Ishikawa (cell line): ENCODE measurements around the gene SMC6.

ENCODE experiments used
- CREB1 ChIP-seq: IDR thresholded peaks from 2 replicates; pipeline ENCODE4 v1.6.1; 2012; ENCODE audit warnings: low read depth
- EGR1 ChIP-seq: IDR thresholded peaks from 2 replicates; pipeline ENCODE4 v1.6.1; 2012
- EP300 ChIP-seq: IDR thresholded peaks from 2 replicates; pipeline ENCODE4 v1.6.1; 2012; ENCODE audit warnings: borderline replicate concordance
- RAD21 ChIP-seq: IDR thresholded peaks from 2 replicates; pipeline ENCODE4 v1.6.1; 2012; ENCODE audit warnings: low read depth
- TAF1 ChIP-seq: IDR thresholded peaks from 2 replicates; pipeline ENCODE4 v1.6.1; 2012; ENCODE audit warnings: low read depth, mild to moderate bottlenecking
- TF ChIP-seq, protein P1 (sequence below): IDR thresholded peaks from 2 replicates; pipeline ENCODE4 v1.6.1; 2012

DNA sequence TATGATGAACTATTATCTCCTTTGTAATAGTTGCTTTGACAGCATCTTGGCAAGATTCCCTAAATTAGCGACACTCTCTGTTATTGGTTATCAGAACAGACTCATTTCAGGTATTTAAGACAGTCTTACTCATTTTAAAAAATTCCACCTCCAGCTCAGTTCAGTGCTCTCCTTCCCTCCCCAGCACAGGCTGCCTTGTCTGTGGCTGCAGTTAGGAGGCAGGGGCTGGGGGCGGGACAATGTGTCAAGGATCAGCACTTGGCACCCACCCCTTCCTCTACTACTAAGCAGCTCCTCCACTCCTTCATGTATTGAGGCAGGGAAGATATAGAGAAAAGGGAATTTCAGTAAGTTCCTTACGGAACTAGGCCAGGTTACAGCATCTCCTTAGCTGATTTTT, 128.2 kb downstream of the SMC6 start:
- no peak for TF ChIP-seq EP300
- no peak for TF ChIP-seq CREB1
- TF ChIP-seq RAD21, result no peak
- no peak for TF ChIP-seq TAF1
- TF ChIP-seq, protein P1, sequence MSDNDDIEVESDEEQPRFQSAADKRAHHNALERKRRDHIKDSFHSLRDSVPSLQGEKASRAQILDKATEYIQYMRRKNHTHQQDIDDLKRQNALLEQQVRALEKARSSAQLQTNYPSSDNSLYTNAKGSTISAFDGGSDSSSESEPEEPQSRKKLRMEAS, result no peak
- TF ChIP-seq EGR1, result no peak
